GM18868 (cell line): ENCODE data around the gene XG.
A peak's percentile ranks its signal among the peaks of the same experiment; 100 is the strongest.

Experiments
- ATAC-seq: cut with Tn5 transposase; IDR thresholded peaks from one replicate; pipeline ENCODE4 v1.9.1; 2021; ENCODE audit warnings: mild to moderate bottlenecking, moderate library complexity; ENCODE audit not compliant: unreplicated experiment

XG gene

DNA sequence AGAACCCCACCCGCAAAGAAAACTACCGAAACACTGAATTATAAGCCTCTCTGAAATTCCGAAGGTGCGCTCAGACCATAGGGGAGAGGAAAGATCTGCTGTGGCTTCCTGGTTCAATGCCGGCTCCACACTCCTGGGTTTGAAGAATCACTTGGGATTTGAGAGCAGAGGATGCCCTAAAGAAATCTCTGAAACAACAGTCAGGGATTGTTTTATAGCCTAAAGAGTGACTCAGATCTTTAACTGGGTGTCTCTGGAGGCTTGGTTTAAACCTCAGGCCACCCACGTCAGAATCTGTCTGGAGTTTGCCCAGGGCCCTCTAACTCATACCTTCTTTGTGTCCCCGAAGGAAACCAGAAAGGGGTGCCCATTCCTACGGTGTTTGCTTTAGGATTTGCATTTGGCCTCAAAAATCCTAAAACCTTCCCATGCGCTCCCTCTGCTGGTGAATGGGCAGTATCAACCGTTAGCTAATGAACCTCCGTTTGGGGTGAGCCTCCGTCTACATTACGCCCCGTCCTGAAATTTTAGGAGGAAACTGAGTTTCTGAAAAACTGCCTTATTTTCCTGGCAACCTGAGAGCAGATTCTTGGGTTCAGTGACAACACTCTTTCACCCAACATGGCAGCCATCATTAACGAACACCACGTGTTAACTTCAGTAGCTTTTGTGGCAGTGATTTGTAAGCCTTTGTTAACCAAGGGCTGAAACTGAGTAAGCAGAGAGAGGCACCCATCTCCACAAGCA is 60.5 kb downstream of the XG start:
- peak; percentile 62 for ATAC-seq

DNA sequence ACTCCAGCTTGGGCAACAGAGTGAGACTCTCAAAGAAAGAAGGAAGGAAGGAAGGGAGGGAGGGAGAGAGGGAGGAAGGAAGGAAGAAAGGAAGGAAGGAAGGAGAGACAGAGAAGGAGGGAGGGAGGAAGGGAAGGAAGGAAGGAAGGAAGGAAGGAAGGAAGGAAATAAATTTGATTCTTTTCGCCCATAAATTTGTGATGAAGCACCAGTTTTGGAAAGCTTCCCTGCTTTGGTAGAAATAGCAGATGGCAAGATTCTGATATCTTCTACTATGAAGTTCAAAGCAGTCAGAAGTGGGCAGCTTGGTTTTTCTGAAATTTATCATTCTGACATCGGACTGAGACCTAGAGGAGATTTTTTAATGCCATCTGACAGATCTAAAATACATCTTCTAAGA is 65.2 kb downstream of the XG start:
- no peak for ATAC-seq

DNA sequence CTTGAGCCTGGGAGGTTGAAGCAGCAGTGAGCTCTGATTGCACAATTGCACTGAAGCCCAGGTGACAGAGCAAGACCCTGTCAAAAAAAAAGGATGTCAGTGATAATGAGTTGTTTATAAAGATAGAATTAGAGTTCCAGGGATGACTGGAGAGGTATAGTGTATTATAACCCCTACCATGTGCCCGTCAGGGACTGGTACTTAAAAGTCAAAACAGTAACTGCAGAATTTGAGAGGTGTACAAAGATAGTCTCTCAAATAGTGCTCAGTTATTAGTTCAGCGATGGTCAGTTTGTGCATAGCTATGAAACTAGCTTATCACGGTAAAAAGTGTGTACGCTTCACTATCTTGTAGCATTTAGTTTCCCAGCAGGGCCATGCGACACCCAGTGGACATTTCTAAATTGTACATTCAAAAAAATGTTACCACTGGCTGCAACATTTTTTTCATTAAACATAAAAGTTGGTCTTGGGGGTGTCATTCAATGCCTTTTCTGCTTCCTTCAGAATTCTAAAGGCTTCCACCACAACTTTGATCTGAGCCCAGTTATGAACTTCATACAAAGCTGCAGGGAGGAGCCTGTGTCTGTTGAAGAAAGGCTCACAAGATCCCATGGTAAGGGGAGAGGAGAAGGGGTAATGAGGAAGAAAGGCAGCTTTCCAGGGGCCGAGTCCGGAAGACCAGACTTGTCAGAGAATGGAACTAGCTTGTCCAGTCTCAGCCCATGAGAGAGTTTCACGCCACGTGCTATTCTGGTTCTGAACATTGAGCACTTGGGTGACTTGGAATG is 67.7 kb downstream of the XG start:
- no peak for ATAC-seq

- no peak for ATAC-seq
Observed at GRCh38 chrX:2820136-2820771, 68.4 kb downstream of the XG start.

DNA sequence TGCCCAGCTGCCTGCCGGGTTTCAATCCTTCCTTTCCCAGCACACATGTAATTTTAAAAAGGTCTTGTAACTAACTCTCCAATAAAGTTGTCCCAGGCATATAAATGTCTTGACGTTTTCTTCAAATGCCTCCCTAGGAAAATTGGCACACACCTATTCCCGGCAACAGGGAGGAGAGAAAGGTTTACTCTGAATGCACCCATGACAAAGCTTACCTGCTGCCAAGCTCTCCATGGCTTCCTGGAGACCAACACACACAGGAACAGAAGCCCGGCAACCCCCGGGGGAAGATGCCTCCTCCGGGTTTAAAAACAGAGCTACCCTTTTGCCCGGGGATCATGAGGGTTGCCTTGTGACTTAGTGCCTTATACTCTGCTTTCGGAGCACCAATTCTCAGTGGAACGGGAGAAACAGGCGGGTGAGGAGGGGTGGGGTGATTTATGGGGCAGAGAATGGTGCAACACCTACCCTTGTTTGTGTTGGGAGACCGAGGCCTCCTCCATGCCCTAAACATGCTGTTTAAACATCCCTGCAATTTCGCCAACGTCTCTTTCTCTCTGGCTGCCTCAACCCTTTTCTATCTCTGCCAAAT is 72.1 kb downstream of the XG start:
- ATAC-seq, result no peak

DNA sequence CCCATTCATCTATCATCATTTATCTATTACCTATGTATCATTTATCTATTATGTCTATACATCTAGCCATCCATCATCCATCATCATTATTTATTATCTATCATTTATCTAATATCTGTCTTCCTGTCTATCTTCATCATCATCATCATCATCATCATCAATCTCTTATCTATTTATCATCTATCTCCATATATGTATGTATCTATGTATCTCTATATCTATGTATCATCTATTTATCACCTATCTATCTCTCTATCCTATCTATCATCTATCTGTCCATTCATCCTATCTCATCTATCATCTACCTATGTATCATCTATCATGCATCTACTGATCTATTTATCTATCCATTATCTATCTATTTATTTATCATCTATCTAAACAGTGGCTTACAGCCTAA is 73.0 kb downstream of the XG start:
- ATAC-seq, result no peak

DNA sequence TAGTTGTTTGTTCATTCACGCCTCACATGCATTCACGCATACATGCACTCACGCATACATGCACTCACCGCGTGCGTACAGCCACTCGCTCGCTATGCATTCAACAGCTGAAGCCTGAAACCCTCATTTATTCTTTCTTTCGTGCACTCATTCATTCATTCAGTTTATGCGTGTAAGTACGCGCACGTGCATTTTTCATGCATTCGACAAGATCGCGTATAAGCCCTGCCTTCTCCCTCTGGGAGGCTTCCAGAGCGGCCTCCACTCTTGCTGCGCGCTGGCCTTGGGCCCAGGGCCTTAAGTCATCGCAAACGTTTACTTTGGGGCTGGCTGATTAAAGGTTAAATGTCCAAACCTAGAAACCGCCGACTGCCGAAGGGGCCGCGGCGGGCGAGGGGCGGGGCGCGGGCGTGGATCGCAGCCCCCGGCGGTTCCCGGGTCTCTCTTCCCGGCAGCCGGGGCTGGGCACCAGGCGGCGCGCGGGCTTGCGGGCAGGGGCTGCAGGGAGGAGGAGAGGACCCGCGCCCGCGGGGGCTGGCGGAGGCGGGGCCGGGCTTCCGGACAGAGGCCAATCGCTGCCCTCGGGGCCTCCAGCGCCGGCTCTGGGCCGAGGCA is 76.6 kb downstream of the XG start, which contains the start of gene GYG2:
Gene GYG2 (plus strand): TSS at position 587 of the 615 bp plus-strand sequence. CDS start 1,259 bp downstream, outside the sequence.
- no peak for ATAC-seq

- ATAC-seq, result no peak
Observed at GRCh38 chrX:2828959-2829411, 77.1 kb downstream of the XG start.

- no peak for ATAC-seq
Observed at GRCh38 chrX:2829469-2830246, 77.8 kb downstream of the XG start.

DNA sequence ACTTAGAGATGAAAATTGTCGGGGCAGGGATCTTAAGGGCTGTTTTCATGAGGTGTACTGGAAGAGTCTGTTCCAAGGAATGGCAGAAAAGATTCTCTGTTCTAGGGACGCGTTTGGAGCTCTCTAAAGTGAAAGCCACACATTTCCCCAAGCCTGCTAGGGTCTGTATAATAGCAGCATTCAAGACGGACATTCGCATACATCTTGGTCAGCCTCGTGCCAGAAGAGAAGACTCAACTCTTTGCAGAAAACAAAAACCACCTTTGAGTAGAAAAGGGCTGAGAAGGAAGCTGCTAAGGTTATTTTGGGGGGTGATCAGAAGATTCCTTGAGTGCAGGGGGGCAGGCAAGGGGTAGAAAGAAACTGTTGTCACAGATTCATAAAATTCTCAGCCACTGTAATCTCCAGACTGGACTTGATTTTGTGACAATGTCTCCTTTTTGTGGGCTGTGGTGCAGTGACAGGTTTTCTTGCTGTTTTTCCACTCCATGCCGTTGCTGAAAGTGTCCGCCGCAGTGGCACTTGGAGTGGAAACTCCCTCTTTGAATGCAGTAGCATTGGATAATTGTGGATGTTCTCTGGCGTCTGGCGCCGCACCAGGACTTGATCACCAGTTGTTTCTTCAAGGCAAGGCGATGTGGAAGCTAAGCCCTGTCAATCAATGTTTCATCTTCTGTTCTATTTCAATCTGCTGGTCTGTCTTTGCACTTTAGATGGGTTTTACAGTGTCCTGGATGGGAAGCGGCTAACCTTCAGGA is 79.8 kb downstream of the XG start:
- no peak for ATAC-seq

- ATAC-seq, result no peak
Observed at GRCh38 chrX:2837961-2838360, 86.1 kb downstream of the XG start.

DNA sequence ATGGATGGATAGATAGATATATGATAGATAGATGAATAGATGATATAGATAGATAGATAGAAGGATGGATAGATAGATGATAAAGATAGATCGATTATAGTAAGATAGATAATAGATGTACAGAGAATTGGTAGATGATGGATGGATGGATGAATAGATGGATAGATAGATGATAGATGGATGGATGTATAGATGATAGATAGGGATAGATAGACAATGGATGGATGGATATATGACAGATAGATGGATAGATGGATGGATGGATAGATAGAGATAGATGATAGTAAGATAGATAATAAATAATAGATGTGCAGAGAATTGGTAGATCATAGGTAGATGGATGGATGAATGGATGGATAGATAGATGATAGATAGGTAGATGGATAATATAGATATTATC is 89.1 kb downstream of the XG start:
- ATAC-seq, result no peak

GRCh38 chrX:2841537-2841936 is 89.7 kb downstream of the XG start:
- ATAC-seq, result no peak

DNA sequence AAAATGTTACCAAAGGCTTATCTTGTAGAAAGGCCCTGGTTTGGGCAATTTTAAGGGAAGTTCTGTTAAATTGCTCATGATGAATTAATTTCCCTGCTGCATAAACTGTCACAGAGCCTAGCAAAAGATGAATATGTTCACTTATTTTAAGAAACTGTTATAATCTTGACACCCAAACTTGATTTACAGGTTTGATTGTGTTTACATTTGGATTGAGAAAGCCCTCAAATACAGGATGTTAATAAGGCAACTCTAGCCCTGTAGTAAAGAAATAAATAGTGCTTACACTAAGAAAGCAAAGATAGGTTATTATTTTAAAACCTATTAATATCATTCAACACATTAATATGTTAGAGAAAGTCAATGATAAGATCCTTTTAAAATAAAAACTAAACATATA is 95.2 kb downstream of the XG start:
- no peak for ATAC-seq

DNA sequence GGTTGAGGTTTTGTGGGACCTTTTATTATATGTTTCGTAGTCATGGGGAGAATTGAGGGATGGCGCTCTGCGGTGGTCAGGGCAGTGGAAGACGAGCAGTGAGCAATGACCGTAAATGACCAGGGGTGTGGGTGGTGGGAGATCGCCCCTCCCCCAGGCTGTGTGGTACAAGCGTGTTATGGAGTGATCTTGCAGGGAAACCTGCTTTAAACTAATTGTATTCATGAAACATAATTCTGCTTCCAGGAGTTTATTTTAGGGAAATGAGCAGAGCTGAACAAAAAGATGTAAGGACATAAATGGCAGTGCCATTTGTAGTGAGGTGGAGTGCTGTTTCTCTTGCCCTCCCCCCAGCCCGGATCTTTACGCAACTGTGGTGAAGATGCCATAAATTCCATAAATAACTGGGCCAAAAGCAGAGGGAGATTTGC is 97.0 kb downstream of the XG start:
- ATAC-seq, result no peak

DNA sequence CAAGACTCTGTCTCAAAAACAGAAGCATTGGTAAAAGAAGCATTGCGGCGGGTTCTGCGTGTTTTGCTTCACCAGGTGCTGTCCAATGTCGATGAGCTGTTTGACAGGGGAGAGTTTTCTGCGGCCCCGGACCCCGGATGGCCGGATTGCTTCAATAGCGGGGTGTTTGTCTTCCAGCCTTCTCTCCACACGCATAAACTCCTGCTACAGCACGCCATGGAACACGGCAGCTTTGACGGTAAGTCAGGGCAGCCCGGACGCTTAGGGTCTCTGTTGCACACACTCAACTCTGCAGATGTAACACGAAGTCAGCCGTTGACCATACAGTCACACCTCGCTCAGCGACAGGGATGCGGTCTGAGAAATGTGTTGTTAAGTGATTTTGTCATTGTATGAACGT is 103.1 kb downstream of the XG start:
- no peak for ATAC-seq

DNA sequence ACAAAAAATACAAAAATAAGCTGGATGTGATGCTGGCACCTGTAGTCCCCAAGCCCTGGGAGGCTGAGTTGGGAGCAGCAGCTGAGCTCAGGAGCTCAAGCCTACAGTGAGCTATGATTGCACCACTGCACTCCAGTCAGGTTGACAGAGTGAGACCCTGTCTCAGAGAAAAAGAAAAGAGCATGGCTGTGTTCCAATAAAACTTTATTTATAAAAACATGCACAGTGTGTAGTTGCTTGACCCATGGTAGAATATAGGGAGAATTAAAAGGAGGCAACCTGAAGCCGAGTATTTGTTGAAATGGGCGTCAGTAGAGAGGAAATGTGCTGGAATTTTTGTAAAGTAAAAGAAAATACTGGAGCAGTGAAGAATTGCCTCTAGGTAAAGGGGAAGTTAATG is 103.9 kb downstream of the XG start:
- ATAC-seq, result no peak

DNA sequence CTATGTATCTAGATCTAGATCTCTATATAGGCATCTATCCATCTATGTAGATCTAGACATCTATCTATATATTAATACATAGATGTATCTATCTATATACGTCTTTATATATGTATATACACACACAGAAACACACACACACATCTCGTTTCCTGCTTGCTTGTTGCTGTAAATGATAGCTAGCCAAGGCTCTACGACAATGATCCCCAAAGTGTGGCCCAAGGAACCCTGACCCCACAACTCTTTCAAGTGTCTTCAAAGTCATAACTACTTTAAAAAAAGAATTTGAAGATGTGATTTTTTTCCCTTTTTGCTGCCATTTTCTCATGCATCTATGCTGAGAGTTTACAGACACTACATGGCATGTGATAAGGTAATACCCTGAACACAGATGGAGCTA is 105.7 kb downstream of the XG start:
- no peak for ATAC-seq

- no peak for ATAC-seq
Observed at GRCh38 chrX:2859197-2859797, 107.5 kb downstream of the XG start.
